ENCODE results near the gene PROCR. TPM values are rescaled to one million over a fixed set of nuclear protein-coding genes. Genes with fewer than 3 reads are reported as not detected.
"Not testable (repeated sequence)": the region's sequence is repeated elsewhere in the genome, so short reads cannot be mapped to it uniquely, and the experiment has no call there.

The PROCR gene
- total RNA-seq, 2 donors from 2014 or later: 2.4 to 6.8 TPM

GRCh38 chr20:35166242-35166830 lies 5.5 kb upstream of the PROCR start:
- Mint-ChIP-seq H3K9me3 (peaks cover 26% of the 10 kb centered on the region), H3K27ac (no peak overlapping the region), H3K36me3 (ENCODE audit: low read depth) (no peaks in the 10 kb centered on the region), H3K4me1 (peaks cover 4% of the 10 kb centered on the region), H3K4me3 (no peak overlapping the region), H3K27me3 (ENCODE audit: insufficient read depth) (peaks cover 4% of the 10 kb centered on the region)
- WGBS, 2 experiments (ENCODE audit: insufficient coverage in 1 of 2, insufficient read length in 1 of 2): 53 to 68% methylated on average over 5 of the region's 5 CpGs
- H3K9ac ChIP-seq (ENCODE audit: extremely low read depth, low read length, poor library complexity, severe bottlenecking): no peak overlapping the region
- TF ChIP-seq CTCF (conservative IDR thresholded peaks at IDR 0.05): no peak
- H3K36me3 ChIP-seq (ENCODE audit: control insufficient read depth, insufficient read depth, low read length): no peaks in the 10 kb centered on the region
- no peak overlapping the region for H3K4me3 ChIP-seq (ENCODE audit: low read length)
- H3K27me3 ChIP-seq (ENCODE audit: control insufficient read depth, insufficient read depth, low read length, poor library complexity, severe bottlenecking): no peaks in the 10 kb centered on the region
- no peak overlapping the region for H3K27ac ChIP-seq (ENCODE audit: low read depth, low read length)
- no peak for DNase-seq
- no peaks in the 10 kb centered on the region for H3K4me1 ChIP-seq (ENCODE audit: control insufficient read depth, insufficient read depth, low read length)
- no peaks in the 10 kb centered on the region for H3K9me3 ChIP-seq (ENCODE audit: control insufficient read depth, low read length)

- no peaks in the 10 kb centered on the region for H3K36me3 Mint-ChIP-seq (ENCODE audit: low read depth)
- peaks cover 15% of the 10 kb centered on the region for H3K4me1 Mint-ChIP-seq
- H3K9me3 Mint-ChIP-seq: peaks cover 18% of the 10 kb centered on the region
- H3K27ac Mint-ChIP-seq: no peak overlapping the region
- no peaks in the 10 kb centered on the region for H3K27me3 ChIP-seq (ENCODE audit: control insufficient read depth, insufficient read depth, low read length, poor library complexity, severe bottlenecking)
- WGBS, 2 experiments (ENCODE audit: insufficient coverage in 1 of 2, insufficient read length in 1 of 2): 83 to 100% methylated on average over 1 of the region's 1 CpG
- DNase-seq: no peak
- peaks cover 10% of the 10 kb centered on the region for H3K27me3 Mint-ChIP-seq (ENCODE audit: insufficient read depth)
- TF ChIP-seq CTCF (conservative IDR thresholded peaks at IDR 0.05): no peak
- H3K4me3 Mint-ChIP-seq: no peak overlapping the region
- H3K36me3 ChIP-seq (ENCODE audit: control insufficient read depth, insufficient read depth, low read length): no peaks in the 10 kb centered on the region
- H3K27ac ChIP-seq (ENCODE audit: low read depth, low read length): no peak overlapping the region
- H3K9me3 ChIP-seq (ENCODE audit: control insufficient read depth, low read length): no peaks in the 10 kb centered on the region
- H3K4me1 ChIP-seq (ENCODE audit: control insufficient read depth, insufficient read depth, low read length): no peaks in the 10 kb centered on the region
- H3K9ac ChIP-seq (ENCODE audit: extremely low read depth, low read length, poor library complexity, severe bottlenecking): no peak overlapping the region
- no peak overlapping the region for H3K4me3 ChIP-seq (ENCODE audit: low read length)
Observed at GRCh38 chr20:35167787-35168186, 4.1 kb upstream of the PROCR start.

GRCh38 chr20:35168701-35169409 lies 3.0 kb upstream of the PROCR start:
- WGBS, 2 experiments (ENCODE audit: insufficient coverage in 1 of 2, insufficient read length in 1 of 2): 91 to 100% methylated on average over 1 to 4 of the region's 4 CpGs
- H3K4me1 ChIP-seq (ENCODE audit: control insufficient read depth, insufficient read depth, low read length); H3K27ac Mint-ChIP-seq; H3K4me3 ChIP-seq (ENCODE audit: low read length); H3K9me3 ChIP-seq (ENCODE audit: control insufficient read depth, low read length); H3K36me3 ChIP-seq (ENCODE audit: control insufficient read depth, insufficient read depth, low read length); DNase-seq; H3K9ac ChIP-seq (ENCODE audit: extremely low read depth, low read length, poor library complexity, severe bottlenecking); H3K27ac ChIP-seq (ENCODE audit: low read depth, low read length); H3K4me3 Mint-ChIP-seq; H3K27me3 ChIP-seq (ENCODE audit: control insufficient read depth, insufficient read depth, low read length, poor library complexity, severe bottlenecking); H3K36me3 Mint-ChIP-seq (ENCODE audit: low read depth): not testable (repeated sequence)
- peaks cover 12% of the 10 kb centered on the region for H3K9me3 Mint-ChIP-seq
- H3K4me1 Mint-ChIP-seq: peaks cover 15% of the 10 kb centered on the region
- H3K27me3 Mint-ChIP-seq (ENCODE audit: insufficient read depth): peaks cover 17% of the 10 kb centered on the region

All from endodermal cell (in vitro differentiated cells).